RPMI7951 (cell line): ENCODE results near the gene PUS3. TPM values are rescaled to one million over a fixed set of nuclear protein-coding genes. Genes with fewer than 3 reads are reported as not detected.
"Not testable (repeated sequence)": the region's sequence is repeated elsewhere in the genome, so short reads cannot be mapped to it uniquely, and the experiment has no call there.

Experiments
- DNase-seq: peaks from one replicate; pipeline ENCODE4 v3.0.0-alpha.2; 2012; ENCODE audit warnings: low read depth
- total RNA-seq: library from RNA; depleted of rRNA; stranded (reverse); fragments of >200 nt; shearing (Covaris generic); gene quantifications from 2 replicates; pipeline ENCODE4 v1.2.3, GENCODE V29; 2014

Gene PUS3
- total RNA-seq, 1 experiment from 2014 or later: 11.5 TPM

DNA sequence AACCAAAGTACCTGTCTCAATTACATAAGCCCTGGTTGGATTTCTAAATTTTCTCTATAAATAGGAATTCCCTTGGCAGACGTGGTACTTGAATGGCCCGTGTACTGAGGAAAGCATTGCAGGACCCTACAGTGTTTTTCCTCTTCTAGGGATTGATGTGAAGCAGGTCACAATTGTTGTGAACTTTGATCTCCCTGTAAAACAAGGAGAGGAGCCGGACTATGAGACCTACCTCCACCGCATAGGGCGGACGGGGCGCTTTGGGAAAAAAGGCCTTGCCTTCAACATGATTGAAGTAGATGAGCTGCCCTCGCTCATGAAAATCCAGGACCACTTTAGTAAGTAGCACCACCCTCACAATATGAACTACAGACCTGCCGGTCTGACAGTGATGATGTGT lies 18.0 kb upstream of the PUS3 start:
- no peak for DNase-seq

DNA sequence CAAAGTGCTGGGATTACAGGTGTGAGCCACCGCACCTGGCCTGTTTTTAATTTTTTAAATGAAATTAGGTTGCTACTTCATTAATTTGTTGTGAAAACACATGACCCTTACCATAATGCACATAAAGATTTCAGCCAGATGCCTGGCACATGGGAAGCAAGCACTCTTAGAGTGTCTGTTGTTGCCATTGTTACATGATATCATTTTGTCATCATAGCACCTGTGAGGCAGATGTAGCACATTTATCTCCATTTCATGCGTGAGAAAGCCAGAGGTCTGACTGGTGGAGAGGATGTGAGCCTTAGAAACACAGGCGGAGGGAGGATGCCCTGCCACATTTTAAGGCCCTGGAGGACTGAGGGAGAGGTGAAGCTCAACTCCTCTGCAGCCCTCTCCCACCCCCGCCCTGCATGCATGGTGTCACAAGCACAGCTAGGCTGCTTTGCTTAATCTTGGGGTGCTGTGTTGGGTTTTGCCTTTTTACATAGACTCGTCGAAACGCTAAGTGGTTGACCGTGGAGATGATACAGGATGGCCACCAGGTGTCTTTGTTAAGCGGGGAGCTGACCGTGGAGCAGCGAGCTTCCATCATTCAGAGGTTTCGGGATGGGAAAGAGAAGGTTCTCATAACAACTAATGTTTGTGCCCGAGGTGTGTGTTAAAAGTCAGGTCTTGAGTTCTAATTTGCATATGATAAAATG lies 15.3 kb upstream of the PUS3 start:
- no peak for DNase-seq

DNA sequence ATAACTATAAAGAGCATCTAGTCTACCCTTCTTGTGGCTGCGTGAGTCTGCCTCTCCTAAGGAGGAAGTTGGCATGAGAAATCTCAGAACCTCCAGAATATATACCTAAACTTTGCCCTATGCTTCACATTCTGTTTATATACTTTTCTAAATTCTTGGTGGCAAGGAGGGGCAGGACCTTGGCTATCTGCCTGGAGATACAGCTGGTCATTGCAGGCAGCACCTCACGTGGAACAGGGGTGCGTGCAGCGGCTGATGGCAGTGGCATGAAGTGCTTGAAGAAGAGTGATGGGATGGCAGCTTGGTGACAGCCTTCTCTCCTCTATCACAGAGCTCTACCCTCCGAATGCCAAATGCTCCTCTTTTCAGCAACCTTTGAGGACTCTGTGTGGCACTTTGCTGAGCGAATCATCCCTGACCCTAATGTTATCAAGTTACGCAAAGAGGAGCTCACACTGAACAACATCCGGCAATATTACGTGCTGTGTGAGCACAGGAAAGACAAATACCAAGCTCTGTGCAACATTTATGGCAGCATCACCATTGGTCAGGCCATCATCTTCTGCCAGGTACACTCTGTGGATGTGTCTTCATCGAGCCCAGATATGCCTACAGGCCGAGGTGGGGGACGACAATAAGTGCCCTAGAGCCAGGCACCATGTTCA lies 13.8 kb upstream of the PUS3 start:
- DNase-seq: no peak

DNA sequence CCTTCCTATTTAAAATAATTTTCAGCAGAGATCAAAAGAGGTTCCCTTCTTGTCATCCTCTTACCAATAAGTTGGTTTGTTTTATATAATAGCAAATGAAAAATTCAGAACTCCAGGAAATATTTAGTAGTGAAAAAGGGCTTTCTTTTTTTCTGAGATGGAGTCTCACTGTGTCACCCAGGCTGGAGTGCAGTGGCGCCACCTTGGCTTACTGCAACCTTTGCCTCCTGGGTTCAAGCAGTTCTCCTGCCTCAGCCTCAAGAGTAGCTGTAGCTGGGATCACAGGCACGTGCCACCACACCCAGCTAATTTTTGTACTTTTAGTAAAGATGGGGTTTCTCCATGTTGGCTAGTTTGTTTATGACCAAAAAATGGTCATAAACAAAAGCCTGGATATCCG lies 11.6 kb upstream of the PUS3 start:
- DNase-seq: not testable (repeated sequence)

DNA sequence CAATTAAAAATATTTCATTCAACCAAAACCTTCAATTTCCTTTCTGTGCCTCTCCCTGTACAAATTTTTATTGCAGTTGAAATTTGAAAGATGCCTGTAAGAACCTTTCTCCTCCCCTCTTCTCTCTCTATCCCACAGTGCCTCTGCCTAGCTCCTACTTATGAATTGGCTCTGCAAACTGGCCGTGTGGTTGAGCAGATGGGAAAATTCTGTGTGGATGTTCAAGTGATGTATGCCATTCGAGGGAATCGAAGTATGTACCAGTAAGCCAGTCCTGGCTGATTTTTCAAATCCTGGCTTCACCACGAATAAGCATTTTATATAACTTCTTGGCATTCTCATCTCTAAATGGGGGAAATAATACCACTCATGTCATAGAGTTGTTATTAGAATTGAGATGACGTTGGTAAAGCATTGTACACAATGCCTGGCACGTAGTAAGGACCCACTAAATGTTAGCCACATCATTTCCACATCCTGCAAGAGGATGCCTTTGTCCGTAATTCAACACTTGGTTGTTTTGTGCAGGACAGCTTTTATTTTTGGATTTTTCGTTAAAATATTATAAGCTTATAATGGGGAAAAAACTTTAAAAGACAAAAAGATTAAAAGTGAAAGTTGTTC lies 7.3 kb upstream of the PUS3 start:
- DNase-seq: no peak

DNA sequence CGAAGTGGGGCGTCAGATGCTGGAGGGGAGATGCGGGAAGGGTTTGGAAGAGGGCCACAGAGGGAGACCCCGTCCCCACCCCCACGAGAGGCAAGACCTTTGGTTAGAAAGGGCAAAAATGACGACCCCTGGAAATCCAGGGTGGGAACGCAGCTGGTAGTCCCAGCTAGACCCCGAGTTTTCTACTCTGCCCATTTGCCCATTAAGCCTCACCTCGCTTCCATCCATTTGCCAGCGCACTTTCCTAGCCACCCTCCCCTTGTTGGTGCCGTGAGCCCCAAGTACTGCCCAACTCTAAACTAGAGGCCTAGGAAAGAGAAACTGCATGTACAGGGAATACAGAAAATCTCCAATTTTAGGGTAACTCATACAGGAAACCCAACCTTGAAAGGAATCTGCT lies 1.7 kb upstream of the PUS3 start:
- DNase-seq: no peak

DNA sequence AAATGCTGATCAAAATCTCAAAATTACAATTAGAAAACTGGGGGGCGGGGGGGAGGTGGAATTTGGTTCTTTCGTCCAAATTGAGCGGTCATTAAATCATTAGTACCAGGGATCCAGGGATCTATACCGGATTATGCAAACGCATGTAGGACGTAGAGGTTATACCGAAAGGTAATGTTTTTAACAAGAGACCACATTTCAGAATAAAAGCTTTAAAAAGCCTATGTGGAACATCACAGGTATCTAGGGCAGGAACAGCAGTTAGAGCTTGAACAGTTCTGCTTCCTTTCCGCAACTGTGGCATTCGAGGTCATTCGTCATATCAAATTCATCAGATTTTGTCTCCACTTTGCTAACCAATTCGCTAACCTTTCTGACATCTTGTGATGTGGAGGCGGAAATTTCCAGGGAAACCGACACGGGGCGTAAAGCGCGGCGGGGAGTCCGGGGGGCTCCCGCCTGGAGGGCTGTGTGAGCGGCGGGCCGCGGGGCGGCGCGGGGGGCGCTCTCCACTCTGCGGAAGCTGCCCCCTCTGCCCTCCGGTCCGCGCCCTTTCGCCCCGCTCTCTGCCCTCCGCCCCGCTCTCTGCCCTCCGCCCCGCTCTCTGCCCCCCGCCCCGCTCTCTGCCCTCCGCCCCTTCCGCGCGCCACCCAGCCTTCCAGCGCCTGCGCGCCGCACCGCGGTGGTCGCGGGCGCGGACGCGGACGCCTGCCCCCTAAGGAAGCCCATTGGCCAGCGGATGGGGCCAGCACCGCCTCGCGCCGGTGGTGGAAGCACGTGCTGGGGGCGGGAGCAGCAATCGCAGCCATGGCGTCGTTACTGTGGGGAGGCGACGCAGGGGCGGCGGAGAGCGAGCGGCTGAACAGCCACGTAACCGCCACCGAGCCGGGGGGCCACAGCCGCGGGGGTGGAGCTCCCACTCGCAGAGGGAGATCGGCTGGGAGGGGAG lies 979 bp upstream of the PUS3 start, which contains the start of gene DDX25:
Gene DDX25 (plus strand): TSS at position 798 of the 949 bp plus-strand sequence. CDS start 10 bp downstream, at position 808.
- no peak for DNase-seq

DNA sequence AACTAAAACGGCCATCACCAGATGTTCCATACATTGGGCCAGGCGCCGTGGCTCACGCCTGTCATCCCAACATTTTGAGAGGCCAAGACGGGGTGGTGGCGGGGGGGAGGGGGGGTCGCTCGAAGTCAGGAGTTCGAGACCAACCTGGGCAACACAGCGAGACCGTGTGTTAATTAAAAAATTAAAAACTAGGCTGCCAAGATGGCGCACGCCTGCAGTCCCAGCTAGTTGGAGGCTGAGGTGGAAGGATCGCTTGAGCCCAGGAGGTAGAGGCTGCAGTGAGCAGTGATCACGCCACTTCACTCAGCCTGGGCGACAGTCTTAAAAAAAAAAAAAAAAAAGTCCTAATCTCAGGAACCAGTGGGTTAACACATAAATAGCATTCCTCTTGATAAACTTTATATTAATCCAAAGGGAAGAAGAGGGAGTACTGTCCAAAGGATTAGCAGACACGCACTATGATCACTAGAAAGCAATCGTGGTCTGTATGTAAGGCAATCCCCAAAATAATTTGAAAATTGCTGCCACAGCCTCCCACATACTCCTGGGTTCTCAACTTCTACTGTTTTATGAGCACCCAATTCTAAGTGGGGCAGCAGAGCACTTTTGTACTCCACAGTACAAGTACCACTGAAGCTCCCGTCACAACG lies 604 bp downstream of the PUS3 start:
- DNase-seq: no peak

DNA sequence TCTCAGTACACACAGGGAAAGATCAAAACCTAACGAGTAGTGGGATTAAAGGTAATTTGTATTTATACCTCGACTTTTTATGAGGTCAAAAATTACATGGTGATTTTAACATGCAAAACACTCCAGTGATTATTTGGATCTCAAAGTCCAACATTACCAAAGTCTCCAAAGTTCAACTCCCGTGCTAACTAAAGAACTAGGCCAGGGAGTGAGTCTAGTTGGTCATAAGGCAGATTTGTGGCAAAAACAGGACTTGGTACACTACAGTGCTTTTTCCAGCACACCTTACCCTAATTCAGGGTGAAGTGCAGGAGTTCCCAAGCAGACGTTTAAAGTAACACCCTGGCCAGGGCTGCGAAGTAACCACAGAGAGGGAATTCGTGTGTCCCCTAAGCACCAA lies 1.1 kb downstream of the PUS3 start:
- DNase-seq: no peak

DNA sequence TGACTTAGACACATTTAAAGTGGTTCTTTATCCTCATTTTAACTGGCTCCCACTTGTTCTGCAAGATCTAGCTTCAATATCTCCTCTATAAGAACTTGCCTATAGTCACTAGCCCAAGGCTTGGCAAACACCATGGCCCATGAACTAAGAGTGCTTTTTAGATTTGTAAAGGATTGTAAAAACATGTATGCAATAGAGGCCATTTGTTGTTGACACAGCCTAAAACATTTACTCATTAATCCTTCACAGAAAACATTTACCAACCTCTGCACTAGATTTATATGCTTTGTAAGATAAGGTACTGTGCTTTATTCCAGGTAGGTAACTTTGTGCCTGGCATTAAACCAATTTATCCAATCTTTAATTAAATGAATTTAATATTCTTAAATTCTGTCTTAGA lies 10.0 kb downstream of the PUS3 start:
- DNase-seq: no peak

DNA sequence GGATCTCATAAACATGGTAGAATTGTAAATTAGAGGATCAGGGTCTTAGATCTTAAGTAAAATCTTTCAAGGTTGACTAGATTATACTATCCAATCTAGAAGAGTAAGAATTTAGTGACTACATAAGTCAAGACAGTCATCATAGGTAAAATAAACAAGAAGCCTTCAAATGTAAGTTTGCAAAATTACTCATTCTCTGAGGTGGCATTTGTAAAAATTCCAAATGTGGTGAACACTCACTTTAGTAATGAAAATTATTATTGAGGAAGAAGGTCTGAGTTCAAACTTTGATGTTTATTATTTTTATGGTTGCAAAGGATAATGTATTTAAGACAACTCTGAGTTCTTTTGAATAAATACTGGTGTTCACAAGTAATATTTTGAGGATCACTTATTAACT lies 10.9 kb downstream of the PUS3 start:
- no peak for DNase-seq

DNA sequence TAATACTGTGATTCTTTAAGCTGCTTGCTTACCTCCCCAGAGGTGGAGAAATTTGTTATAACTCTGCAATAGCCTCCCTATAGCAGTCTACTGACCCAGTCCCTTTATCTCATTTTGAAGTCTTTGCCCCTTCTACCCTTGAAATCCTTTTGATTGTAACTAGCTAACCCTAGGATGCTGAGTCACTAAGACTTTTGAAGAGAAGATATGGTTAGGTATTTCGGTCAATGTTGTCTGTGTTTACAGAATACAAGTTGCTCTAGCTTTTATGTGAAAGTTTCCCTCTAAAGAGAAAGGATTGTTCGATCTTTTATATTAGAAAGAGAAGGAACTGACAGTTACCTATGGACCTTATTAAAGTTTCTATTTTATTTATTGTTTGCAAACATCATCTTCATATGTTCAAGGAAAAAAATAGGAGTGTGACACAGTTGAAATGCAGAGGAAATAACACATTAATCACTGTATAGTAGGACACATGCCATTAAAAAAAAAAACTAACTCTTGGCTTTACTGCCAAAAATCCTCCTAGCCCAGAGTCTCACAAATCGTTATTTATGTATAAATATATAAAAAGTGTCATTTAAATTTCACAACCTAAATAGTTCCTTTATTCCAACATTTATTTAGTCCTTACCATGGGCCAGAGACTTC lies 12.4 kb downstream of the PUS3 start:
- no peak for DNase-seq

DNA sequence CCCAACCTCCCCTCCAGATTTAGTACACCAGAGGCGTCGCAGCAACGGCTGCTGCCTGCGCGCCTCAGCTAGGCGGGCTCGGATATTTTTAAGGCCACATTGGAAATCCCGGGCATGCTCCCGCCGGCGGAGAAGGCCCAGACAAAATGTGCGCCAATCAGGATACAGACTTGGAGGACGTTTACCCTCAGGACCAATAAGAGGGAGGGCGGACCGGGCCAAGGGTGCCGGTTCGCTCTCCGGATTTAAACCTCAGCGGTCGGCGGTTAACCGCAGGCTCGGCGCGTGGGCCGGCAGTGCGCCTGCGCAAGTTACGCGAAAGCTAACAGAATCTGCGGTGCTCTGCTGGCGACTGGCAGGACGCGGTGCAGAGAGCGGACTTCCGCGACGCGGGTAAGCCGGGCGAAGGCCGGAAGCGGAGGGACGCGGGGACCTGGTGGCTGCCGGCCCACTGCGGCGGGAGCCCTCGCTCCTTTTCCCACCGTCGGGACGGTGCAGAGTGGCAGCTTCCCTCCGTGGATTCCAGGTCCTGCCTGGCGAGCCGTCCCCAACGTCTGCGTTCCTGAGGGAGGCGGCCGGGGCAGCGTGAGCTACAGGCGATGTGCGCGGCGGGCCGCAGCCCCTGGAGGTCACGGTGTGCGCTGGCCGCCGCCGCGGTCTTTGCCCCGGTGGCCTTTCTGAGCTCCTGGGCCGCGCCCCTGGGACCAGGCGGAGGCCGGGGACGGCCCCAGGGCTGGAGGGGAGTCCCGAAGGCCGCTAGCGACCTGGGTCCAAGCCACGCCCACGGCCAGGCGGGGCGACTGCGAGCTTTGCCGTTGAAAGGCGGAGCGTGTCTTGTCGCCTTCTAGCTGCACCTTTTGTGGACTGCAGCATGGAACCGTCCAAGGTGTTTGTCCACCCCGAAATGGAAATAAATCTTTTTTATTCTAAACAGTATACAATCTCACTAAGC lies 15.4 kb downstream of the PUS3 start, which contains the start of gene HYLS1:
Gene HYLS1 (plus strand): TSS at position 296 of the 952 bp plus-strand sequence. CDS start 11,701 bp downstream, outside the sequence.
- DNase-seq: peak; percentile 99

DNA sequence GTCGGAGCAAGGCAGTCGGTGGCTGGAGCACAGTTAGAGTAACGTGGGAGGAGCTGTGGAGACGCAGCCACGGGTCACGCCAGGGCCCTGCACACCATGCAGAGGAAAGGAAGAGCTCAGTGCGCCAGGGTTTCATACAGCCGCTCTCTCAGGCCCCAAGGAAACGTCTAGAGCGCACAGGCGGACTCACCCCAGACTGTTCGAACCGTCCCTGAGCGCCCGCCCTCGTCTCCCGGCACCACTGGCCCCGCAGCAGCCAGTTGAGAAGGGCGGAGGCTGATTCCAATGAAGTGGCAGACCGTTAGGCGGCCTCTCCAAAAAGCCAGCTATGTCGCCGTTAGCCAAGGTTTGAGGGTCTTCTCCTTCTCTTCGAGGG lies 16.0 kb downstream of the PUS3 start:
- peak; percentile 74 for DNase-seq

DNA sequence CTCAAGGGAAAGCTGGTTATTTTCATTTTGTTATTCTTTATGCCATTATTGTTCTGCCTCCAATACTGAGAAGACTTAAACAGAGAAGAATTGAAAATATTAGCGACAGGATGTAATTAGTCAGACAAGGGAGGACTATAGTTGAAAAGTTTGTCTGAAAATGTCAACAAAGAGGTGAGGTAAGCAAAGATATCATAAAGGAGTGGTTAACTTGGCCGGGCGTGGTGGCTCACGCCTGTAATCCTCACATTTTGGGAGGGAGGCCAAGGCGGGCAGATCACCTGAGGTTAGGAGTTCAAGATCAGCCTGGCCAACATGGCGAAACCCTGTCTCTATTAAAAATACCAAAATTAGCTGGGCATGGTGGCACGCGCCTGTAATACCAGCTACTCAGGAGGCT lies 19.6 kb downstream of the PUS3 start:
- DNase-seq: no peak

DNA sequence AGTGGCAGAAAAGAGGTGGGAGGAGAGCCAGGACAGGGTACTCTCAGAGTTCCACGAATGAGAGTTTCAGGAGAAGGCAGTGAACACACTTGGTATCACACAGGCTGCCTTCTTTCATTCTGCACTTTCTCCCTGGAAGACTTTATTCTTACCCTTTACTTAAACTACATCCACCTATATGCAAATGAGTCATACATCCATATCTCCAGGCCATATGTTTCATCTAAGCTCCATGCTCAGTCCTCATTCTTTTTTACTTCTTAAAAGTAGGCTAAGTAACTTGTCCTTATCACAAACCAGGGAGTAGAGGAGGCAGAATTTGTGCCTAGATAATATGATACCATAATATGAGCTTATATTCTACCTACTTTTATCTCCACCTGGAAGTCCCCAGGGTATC lies 21.7 kb downstream of the PUS3 start:
- DNase-seq: no peak

DNA sequence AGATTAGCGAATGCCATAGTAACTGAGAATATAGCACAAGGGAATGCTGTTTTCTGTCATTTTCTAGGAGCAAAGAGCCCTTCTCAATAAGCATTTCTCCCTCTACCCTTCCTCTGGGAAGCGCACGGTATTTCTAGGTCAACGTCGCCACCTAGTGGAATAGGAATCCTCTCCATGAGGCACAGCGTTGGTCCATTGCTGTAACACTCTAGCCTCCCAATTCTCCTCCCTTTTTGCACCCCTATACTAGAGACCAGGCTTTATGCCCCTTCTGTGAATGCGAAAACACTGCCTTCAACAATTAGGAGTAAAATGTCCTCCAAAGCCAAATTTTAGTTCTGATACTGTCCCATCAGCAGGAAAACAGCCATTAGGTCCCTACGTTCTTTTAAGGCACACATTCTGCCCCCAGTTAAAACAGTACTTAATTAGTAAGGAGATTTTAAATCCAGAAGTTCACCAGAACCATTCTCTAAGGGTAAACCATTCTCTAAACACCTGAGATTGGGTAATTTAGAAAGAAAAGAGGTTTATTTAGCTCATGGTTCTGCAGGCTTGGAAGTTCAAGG lies 28.4 kb downstream of the PUS3 start:
- peak; percentile 81 for DNase-seq

DNA sequence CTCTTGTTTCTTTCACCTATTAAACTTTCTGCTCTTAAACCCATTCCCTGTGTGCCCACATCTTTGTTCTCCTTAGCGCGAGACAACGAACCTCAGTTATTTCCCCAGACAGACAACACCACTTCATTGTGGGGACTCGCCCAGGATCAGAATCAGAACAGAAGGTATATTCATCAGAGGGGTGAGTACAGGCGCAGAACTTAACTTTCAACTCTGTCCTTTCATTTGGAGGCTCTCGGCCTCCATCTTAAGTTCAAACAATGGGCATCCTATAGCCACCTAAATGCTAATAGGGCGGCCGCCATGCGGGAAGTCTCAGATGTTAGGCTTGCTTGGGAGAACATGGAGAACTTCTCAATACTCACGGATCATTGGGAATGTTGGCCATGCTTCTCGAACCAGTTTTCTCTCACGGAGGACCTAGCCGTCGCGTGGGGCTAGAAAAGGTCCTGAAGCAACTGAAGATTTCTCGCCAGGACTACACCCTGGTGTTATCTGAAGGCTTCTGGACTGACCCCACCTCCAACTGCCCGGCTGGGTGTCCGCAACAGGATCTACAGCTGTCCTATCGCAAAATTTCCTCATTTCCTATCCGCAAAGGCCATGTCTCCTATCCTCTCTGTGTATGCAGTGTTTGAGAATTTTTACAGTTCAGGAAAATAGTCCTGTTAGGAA lies 29.0 kb downstream of the PUS3 start:
- peak; percentile 29 for DNase-seq

DNA sequence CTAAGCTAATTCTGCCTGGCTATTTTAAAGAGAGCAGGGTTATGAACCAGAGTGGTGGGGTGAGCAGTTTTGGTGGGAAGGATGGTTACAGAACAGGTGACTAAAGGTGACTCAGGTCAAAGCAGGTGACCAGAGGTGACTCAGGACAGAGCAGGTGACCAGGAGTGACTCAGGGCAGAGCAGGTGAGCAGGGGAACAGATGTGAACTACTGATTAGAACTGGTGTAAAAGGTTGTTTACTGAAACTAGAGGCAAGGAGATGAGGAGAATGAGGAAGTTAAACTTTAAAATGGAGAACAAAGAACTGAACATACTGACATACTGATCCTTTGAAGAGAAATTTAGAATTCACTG lies 30.9 kb downstream of the PUS3 start:
- no peak for DNase-seq
